HG03175 (cell line): ENCODE measurements around the gene SEMA3G.

ENCODE experiments used
- ATAC-seq: cut with Tn5 transposase; IDR thresholded peaks from one replicate; pipeline ENCODE4 v1.9.1; 2021; ENCODE audit warnings: mild to moderate bottlenecking, moderate library complexity; ENCODE audit not compliant: unreplicated experiment

The SEMA3G gene

GRCh38 chr3:52444860-52445793 is at the start of gene SEMA3G:
Gene SEMA3G (minus strand): TSS chr3:52445103. CDS start chr3:52445027, 76 bp downstream.
- ATAC-seq = peak; percentile 92

GRCh38 chr3:52494445-52494844 is 49.5 kb upstream of the SEMA3G start:
- no peak for ATAC-seq

- ATAC-seq = no peak
These were observed 48.5 kb upstream of the SEMA3G start for GRCh38 chr3:52493232-52494017.

- no peak for ATAC-seq
These were observed 47.2 kb upstream of the SEMA3G start for GRCh38 chr3:52492059-52492458.

GRCh38 chr3:52490939-52491526 is 46.1 kb upstream of the SEMA3G start:
- no peak for ATAC-seq

- ATAC-seq = no peak
These were observed 45.4 kb upstream of the SEMA3G start for GRCh38 chr3:52490035-52490938.

GRCh38 chr3:52489453-52489852 is 44.5 kb upstream of the SEMA3G start:
- ATAC-seq = no peak

GRCh38 chr3:52488746-52489145 is 43.8 kb upstream of the SEMA3G start:
- ATAC-seq = no peak

GRCh38 chr3:52487788-52488691 is 43.1 kb upstream of the SEMA3G start:
- no peak for ATAC-seq

- ATAC-seq = no peak
These were observed 42.3 kb upstream of the SEMA3G start for GRCh38 chr3:52487050-52487787.

- ATAC-seq = no peak
These were observed 40.0 kb upstream of the SEMA3G start for GRCh38 chr3:52484680-52485461.

GRCh38 chr3:52483577-52484381 is 38.9 kb upstream of the SEMA3G start:
- ATAC-seq = no peak

GRCh38 chr3:52483081-52483480 is 38.2 kb upstream of the SEMA3G start:
- ATAC-seq = no peak

GRCh38 chr3:52481819-52482521 is 37.1 kb upstream of the SEMA3G start:
- ATAC-seq = no peak

- ATAC-seq = no peak
These were observed 36.1 kb upstream of the SEMA3G start for GRCh38 chr3:52480768-52481715.
